Stimulated activated CD8-positive, alpha-beta memory T cell treated with anti-CD3 and anti-CD28 coated beads, Interleukin-7, amount 100 ng/mL, for 48 hours (primary cell): ENCODE results near the gene STK39.
"Not testable (repeated sequence)": the region's sequence is repeated elsewhere in the genome, so short reads cannot be mapped to it uniquely, and the experiment has no call there.

ENCODE experiments used
- DNase-seq, 2 donors: peaks; one replicate each; pipeline ENCODE4 v3.0.0-alpha.2; 2020; ENCODE audit warnings: low read depth in 1 of 2; ENCODE audit errors: extremely low read depth in 1 of 2

Gene STK39

DNA sequence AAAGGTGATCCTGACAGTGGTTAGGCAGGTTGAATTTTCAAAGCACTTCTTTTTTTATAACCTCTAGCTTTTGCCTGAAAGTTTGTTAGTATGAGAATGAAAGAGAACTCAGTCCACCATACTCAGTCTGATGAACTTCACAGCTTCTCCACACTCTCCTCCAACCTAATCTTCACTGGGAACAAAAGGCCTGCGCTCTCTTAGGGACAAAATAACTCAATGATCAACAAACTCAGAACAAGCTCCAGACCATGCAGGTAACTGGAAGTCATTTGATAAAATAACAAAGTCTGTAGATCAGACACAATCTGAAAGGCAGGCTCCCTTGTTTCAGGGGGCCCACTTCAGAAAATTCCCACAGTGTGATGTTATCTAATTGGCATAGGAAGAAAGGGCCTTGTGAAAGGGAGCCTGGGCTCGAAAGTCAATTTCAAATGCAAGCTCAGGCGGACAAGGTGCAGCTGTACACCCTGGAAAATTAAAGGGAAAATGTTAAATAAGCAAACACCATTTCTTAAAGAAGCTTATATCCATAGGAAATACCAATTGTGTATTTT lies 142.2 kb downstream of the STK39 start:
- DNase-seq = no peak

DNA sequence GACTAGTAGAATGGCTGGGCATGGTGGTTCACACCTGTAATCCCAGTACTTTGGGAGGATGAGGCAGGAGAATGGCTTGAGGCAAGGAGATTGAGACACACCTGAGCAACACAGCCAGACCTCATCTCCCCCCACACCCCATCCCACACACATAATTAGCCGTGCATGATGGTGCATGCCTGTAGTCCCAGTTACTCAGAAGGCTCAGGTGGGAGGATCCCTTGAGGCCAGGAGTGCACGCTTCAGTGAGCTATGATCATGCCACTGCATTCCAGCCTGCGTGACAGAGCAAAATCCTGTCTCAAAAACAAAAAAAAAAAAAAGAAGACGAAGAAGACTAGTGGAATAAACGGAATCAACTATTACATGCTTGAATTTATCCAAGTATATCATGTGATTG lies 150.0 kb downstream of the STK39 start:
- DNase-seq = no peak

GRCh38 chr2:168096158-168096557 lies 151.2 kb downstream of the STK39 start:
- DNase-seq = no peak

DNA sequence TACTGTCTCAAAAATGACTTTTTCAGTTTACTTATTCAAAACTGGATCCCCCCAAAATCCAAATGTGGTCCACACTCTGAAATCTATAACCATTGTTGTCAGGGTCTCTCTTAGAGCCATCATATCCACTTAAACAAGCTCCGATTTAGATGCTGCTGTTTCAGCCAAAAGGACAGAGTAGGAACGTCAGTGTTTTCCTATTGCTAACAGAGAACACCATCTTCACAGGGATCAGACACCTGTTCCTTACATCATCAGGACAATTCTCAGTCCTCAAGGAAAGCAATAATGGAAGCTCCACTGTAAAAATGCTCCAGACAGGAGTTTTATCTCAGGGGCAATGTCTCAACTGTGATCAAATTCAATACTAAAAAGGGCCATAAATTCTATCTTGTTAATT lies 155.4 kb downstream of the STK39 start:
- no peak for DNase-seq

DNA sequence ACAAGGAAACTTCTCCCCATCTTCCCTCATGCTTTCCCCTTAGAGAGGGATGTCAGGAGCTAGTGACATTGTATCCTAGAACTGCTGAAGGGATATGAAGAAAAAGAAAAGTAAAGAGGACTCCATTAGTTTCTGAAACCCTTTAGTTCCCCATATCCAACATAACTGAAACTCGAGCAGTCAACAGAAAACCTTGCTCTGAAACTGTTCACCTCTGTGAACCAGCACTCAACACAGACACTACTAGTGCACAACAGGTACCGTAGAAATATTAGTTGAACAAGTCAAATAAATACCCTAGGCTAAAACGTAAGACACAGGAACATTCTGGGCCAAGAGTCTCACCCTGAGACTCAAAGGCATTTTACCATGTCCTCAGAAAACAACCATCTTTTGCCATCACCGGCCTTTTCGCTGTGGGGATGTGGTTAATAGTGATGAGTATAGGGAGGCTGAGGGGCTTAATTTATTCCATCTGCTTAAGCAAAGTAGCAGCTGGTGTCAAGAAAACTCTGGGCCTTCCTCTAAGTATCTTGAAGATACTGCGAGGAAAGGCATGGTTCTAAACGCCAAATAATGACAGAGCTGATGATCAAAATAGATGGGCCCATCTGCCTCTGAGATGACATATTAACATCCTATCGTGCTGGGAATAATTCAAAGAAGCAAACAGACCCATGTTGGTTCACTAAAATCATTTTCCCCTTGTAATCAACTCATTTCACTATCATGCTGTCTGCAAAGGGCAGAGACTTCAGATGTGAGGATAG lies 156.8 kb downstream of the STK39 start:
- no peak for DNase-seq

- no peak for DNase-seq
Observed at GRCh38 chr2:168089200-168089599, 158.2 kb downstream of the STK39 start.

- DNase-seq = no peak
Observed at GRCh38 chr2:168087401-168087800, 160.0 kb downstream of the STK39 start.

GRCh38 chr2:168086851-168087250 lies 160.5 kb downstream of the STK39 start:
- no peak for DNase-seq

DNA sequence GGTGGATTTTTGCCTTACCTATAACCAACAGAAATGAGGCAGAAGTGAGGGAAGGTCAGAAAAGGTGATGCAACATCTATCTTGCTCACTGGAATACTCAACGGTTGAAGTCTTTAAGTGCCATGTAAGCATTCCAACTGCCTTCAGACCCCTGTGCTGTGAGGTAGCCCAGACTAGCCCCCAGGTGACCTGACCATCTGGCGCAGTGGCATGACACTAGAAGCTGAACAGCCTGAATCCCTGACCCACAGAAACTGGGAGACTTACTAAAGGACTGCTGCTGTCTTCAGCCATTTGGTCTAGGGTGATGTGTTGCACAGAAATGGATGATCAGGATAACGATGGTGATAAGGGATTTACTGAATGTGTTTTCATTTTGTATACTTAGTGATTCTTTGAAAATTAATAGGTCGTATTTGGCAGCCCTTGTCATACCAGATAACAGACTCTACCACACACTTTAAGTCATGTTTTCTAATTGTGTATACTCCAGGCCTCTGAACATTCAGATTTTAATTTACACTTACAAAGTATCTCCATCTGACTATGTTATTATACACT lies 161.5 kb downstream of the STK39 start:
- no peak for DNase-seq

GRCh38 chr2:168084288-168084687 lies 163.1 kb downstream of the STK39 start:
- no peak for DNase-seq

- DNase-seq = not testable (repeated sequence)
Observed at GRCh38 chr2:168081452-168081851, 165.9 kb downstream of the STK39 start.

DNA sequence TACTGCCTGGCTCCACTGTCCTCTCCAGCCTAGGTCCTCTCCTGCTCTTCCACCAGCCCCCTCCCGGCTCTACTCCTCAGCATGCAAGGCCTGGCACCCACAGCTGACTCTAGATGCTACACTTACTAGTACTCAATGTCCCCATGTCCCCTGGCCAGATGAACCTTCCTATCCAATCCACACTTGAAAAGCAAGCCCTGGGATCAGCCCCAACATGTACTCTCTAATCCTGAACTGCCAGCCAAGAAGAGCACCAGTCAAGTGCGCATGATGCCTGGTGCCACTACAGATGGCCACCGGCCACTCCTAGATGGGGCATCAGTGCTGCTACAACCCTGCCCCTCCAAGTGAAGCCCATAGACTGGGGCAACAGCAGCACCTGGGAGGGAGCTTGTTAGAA lies 168.2 kb downstream of the STK39 start:
- no peak for DNase-seq

- no peak for DNase-seq
Observed at GRCh38 chr2:168076731-168077130, 170.7 kb downstream of the STK39 start.

GRCh38 chr2:168075446-168075845 lies 171.9 kb downstream of the STK39 start:
- DNase-seq = no peak

DNA sequence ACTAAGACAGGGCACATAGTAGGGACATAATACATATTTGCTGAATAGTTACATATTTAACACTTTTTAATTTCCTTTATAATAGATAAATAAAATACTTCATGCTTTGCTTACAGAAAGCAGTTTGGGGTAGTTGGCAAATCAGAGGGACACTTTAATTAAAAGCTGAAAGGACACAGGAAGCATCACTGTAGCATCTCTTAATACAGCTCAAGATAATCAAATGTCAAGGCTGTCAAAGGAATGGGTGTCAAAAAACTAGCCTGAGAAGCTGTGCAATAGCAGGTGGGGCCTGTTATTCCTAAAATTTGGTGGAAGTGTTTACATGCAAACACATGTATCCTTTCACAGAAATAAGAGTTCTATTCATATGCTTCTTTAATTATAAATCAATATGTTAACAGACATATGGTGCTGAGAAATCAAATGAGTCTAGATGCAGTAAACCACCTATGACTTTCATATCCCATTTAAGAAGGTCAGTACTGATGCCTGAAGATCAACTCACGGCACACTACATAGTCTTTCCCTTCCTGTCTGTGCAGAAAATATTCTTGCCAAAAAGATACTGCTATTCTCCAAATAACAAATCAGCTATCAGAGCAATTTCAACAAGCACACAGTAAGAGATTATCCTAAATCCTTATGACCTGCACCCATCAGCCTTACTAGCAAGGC lies 174.6 kb downstream of the STK39 start:
- no peak for DNase-seq

DNA sequence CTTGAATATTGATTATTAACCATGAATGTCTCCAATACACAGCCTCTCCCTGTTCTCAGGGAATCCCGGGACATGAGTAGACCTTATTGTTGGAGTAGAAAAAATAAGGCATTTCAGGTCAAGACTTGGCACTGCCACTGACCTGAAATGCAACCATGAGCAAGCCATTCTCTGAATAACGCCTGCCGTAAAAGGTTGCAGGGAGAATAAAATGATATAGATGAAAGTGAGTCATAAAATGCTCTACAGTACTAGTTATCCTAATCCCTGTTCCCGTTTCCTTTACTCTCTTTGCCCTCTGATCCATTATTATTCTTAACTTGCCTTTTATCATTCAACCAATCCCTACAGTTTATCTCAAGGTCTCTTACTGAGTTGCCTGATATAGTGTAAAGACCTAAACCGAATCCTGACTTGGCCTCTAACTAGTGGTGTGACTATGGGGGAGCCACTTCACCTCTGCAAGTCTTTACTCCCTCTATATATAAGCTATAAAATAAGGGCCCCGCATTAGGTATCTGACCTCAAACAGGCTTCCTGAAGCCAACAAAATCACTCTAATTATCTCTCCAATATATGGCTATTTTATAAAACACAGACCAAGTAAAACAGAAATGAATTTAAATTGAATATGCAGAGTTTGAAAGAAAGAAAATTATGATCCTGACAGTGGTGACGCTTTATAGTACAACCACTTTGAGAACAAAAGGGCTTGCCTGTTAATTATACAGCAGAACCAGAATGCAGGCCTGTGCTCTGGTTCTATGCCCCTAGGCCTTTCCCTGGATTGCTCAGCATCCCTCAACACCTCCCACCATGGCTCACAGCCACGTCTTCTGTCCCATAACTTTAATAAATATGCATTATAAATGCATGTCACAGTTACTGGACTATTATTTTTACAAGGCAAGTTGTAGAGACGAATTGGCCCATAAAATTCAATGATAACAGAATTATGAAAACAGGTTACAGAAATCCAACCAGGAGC lies 183.1 kb downstream of the STK39 start:
- no peak for DNase-seq

- no peak for DNase-seq
Observed at GRCh38 chr2:168062936-168063335, 184.5 kb downstream of the STK39 start.

DNA sequence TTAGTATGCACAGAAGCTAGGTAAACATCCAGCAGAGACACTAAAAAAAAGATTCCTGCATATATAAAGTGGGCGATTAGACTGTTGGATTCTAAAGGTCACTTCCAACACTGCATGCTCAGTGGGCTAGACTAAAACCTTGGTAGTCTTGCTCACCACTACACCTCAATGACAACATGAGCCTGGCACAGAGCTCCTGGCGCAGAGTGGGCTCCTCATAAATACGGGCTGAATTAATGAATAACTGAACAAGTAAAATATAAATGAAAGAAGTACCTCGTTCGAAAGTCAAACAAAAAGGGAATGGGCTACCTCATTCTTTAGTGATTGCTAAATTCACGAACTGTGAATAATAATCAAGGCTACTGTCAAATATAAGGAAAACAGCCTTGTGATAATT lies 185.3 kb downstream of the STK39 start:
- DNase-seq = no peak

DNA sequence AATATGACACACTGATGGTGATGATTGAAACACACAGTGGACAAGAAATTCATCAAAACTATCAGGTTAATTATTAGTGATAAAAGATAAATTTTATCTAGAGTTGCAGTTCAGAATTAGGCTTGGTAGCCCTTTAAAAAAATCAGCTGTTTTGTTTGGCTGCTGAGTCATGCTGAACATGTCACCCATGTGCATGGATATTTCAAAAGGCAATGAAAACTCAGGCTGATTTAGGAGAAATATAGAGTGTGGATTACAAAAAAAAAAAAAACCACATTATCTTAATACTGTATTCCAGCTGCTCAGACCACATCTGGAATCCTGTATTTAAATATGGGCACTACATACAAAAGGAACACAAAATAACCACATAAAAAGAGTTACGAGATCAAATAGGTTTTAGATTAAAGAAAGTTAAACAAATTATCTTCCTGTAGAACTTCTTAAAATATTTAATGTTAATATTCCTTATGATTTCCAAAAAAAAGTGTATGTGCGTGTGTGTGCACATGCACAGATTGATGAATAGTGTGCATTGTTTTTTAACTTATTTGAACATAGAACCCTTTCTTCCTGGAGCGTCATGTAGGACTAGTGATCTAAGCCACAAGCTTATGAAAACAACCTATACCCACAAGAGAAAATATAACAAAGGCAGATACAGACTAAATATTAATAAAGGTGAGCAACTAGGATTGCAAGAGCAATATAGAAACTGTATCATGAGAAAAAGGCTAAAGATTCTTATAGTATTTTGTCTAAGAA lies 186.2 kb downstream of the STK39 start:
- DNase-seq = no peak

GRCh38 chr2:168059758-168060157 lies 187.6 kb downstream of the STK39 start:
- DNase-seq = no peak
